K562 (cell line): ENCODE measurements around the gene RUFY2. TPM values are rescaled to one million over a fixed set of nuclear protein-coding genes. Genes with fewer than 3 reads are reported as not detected.
A peak's percentile ranks its signal among the peaks of the same experiment; 100 is the strongest.

ENCODE experiments used
- ARID3B ChIP-seq: fragments of 250-450 bp; sonication (Bioruptor Pico); IDR thresholded peaks from 2 replicates; pipeline ENCODE4 v1.4.0; 2020; ENCODE audit warnings: borderline replicate concordance
- CCNT2 ChIP-seq: IDR thresholded peaks from 2 replicates; pipeline ENCODE4 v1.6.1; 2011; ENCODE audit warnings: borderline replicate concordance, low read depth, mild to moderate bottlenecking, moderate library complexity, mixed read lengths, low read length; ENCODE audit not compliant: insufficient read length; ENCODE audit errors: extremely low read depth
- DACH1 ChIP-seq: fragments of 450-650 bp; IDR thresholded peaks from 2 replicates; pipeline ENCODE4 v1.6.1; 2018; ENCODE audit not compliant: partially characterized antibody
- ELK3 ChIP-seq: fragments of 450-650 bp; formaldehyde crosslinking; IDR thresholded peaks from 2 replicates; pipeline ENCODE4 v1.4.0; 2020; ENCODE audit warnings: mild to moderate bottlenecking
- HMG20B ChIP-seq: fragments of 250-450 bp; sonication (Bioruptor Pico); IDR thresholded peaks from 2 replicates; pipeline ENCODE4 v1.5.0; 2021; ENCODE audit warnings: mild to moderate bottlenecking
- IRF1 ChIP-seq: sonication (generic); formaldehyde crosslinking; IDR thresholded peaks from 2 replicates; pipeline ENCODE4 v1.8.0; 2022; ENCODE audit warnings: missing genetic modification reagents, mild to moderate bottlenecking, borderline replicate concordance
- L3MBTL2 ChIP-seq: fragments of 450-650 bp; IDR thresholded peaks from 2 replicates; pipeline ENCODE4 v1.6.1; 2016; ENCODE audit warnings: mild to moderate bottlenecking, moderate library complexity
- MED1 ChIP-seq: sonication (generic); formaldehyde crosslinking; IDR thresholded peaks from 2 replicates; pipeline ENCODE4 v1.8.1; 2023; ENCODE audit warnings: missing genetic modification reagents, borderline replicate concordance
- MEF2A ChIP-seq: IDR thresholded peaks from 2 replicates; pipeline ENCODE4 v1.6.1; 2011; ENCODE audit warnings: low read depth, mild to moderate bottlenecking, low read length, moderate library complexity; ENCODE audit not compliant: control insufficient read depth
- NBN ChIP-seq: fragments of 450-650 bp; IDR thresholded peaks from 2 replicates; pipeline ENCODE4 v1.6.1; 2016; ENCODE audit warnings: low read depth, mild to moderate bottlenecking
- NFRKB ChIP-seq: fragments of 450-650 bp; IDR thresholded peaks from 2 replicates; pipeline ENCODE4 v1.6.1; 2016; ENCODE audit warnings: low read depth
- POLR2G ChIP-seq: fragments of 200-400 bp; formaldehyde crosslinking; IDR thresholded peaks from 2 replicates; pipeline ENCODE4 v1.6.1; 2017; ENCODE audit warnings: low read depth, mild to moderate bottlenecking, antibody characterized with exemption, low read length, moderate library complexity
- RUNX1 ChIP-seq: sonication (generic); IDR thresholded peaks from 2 replicates; pipeline ENCODE4 v1.6.1; 2016; ENCODE audit warnings: antibody characterized with exemption, low read depth
- ZBTB11 ChIP-seq, 3 experiments: fragments of 200-800 bp in 1 of 3; fragments of 250-450 bp in 1 of 3; fragments of 450-650 bp in 1 of 3; sonication (Bioruptor Pico) in 1 of 3; sonication (Bioruptor generic) in 1 of 3; formaldehyde crosslinking in 1 of 3; IDR thresholded peaks; 2 replicates each; pipeline versions ENCODE4 v1.6.1 to v1.8.0; 2016 to 2022; ENCODE audit warnings: mild to moderate bottlenecking in 2 of 3, missing genetic modification characterization in 2 of 3, missing compliant biosample characterization in 1 of 3, moderate library complexity in 1 of 3
- ZNF253 ChIP-seq: fragments of 250-450 bp; sonication (Bioruptor Pico); conservative IDR thresholded peaks from 2 replicates; pipeline ENCODE4 v1.6.1; 2021; ENCODE audit warnings: mild to moderate bottlenecking
- ZNF277 ChIP-seq: fragments of 250-450 bp; sonication (Bioruptor Pico); IDR thresholded peaks from 2 replicates; pipeline ENCODE4 v1.8.0; 2022; ENCODE audit warnings: inconsistent platforms, mild to moderate bottlenecking, moderate library complexity, borderline replicate concordance
- ZNF3 ChIP-seq: fragments of 250-450 bp; sonication (Bioruptor Pico); IDR thresholded peaks from 2 replicates; pipeline ENCODE4 v1.5.0; 2021; ENCODE audit warnings: mild to moderate bottlenecking, moderate library complexity
- ZNF76 ChIP-seq: fragments of 250-450 bp; sonication (Bioruptor Pico); IDR thresholded peaks from 2 replicates; pipeline ENCODE4 v1.4.0; 2020; ENCODE audit warnings: mild to moderate bottlenecking, moderate library complexity, borderline replicate concordance
- polyA plus RNA-seq, 8 experiments: library from polyadenylated mRNA; depleted of rRNA in 4 of 8; stranded (reverse) in 5 of 8; unstranded in 3 of 8; fragments of >200 nt; fragmentation: Nextera tagmentation in 2 of 8; fragmentation: Illumina TruSeq in 1 of 8; extraction: Ambion mirVana in 2 of 8; extraction: Trizol in 1 of 8; gene quantifications; 2 replicates each; pipeline versions ENCODE4 v1.2.1 to v1.2.3, GENCODE V29; 2011 to 2014; ENCODE audit warnings: inconsistent platforms in 1 of 8, missing spikeins in 1 of 8
- total RNA-seq, 7 experiments: library from RNA; depleted of rRNA in 6 of 7; stranded (reverse); fragments of >200 nt in 6 of 7; fragmentation: Illumina TruSeq in 2 of 7; extraction: Trizol in 2 of 7; gene quantifications; 2 replicates each; pipeline versions ENCODE4 v1.2.1 to v1.2.3, GENCODE V29; 2011 to 2021; ENCODE audit warnings: low replicate concordance in 1 of 7

The RUFY2 gene
- total and polyA plus RNA-seq, 9 of the 15 experiments (the other 6 are each of a cell fraction or from before 2014, with no cell fraction given), result 3.7 to 20.1 (median 12.6) TPM

- TF ChIP-seq CCNT2 (peak; percentile 84), POLR2G (peak; percentile 97), ZNF277 (CRISPR knock-in tag) (no peak), HMG20B (CRISPR knock-in tag) (no peak), ZBTB11 (CRISPR knock-in tag; IDR thresholded peaks at IDR 0.05) (peak in 1 of 3 experiments; percentile 48; a peak in 1 of 6 replicates), ARID3B (CRISPR knock-in tag) (no peak), MED1 (CRISPR knock-in tag) (no peak), ZNF253 (CRISPR knock-in tag) (no peak), ZNF3 (no peak), MEF2A (no peak), NFRKB (no peak), RUNX1 (peak; percentile 70; the same call in 1 of the 2 replicates), ZNF76 (CRISPR knock-in tag) (0 out of 2 replicates have a peak, but pooled peaks have one; percentile 30), IRF1 (CRISPR knock-in tag) (no peak; the same call in 1 of the 2 replicates), L3MBTL2 (peak; percentile 82; the same call in 1 of the 2 replicates), NBN (no peak; the same call in 1 of the 2 replicates), ELK3 (no peak), DACH1 (no peak)
Measured at GRCh38 chr10:68406815-68407548, at the start of gene RUFY2 (continued).
